PC-9 (cell line): ENCODE data around the gene LBX1. TPM values are rescaled to one million over a fixed set of nuclear protein-coding genes. Genes with fewer than 3 reads are reported as not detected.

Experiments
- BruUV-seq: library from RNA; stranded (reverse); fragments of 400-500 nt; replicated peaks from 2 replicates; lab custom pipeline; 2021; lab: Mats Ljungman, UMichigan
- CTCF ChIA-PET: fragments of 300-600 bp; sonication (Branson Sonifier 250); formaldehyde crosslinking; loops from one replicate; lab custom pipeline; 2022; ENCODE audit warnings: antibody characterized with exemption; lab: Charles Lee
- POLR2A ChIA-PET: fragments of 300-600 bp; sonication (Branson Sonifier 250); formaldehyde crosslinking; loops from one replicate; lab custom pipeline; 2022; ENCODE audit warnings: antibody characterized with exemption; ENCODE audit not compliant: unreplicated experiment; lab: Charles Lee
- DNase-seq, 2 experiments: peaks; one replicate each; pipeline versions ENCODE4 v3.0.0 to v3.0.0-alpha.2; 2015 to 2022; ENCODE audit warnings: mixed read lengths in 1 of 2
- H2AFZ ChIP-seq: fragments of 200-600 bp; sonication (generic); 2 replicates; pipeline ENCODE4 v1.8.1; 2017; ENCODE audit warnings: antibody characterized with exemption
- H3F3A ChIP-seq: fragments of 200-600 bp; sonication (generic); 2 replicates; pipeline ENCODE4 v1.8.1; 2017; ENCODE audit warnings: antibody characterized with exemption, mild to moderate bottlenecking, low read depth; ENCODE audit not compliant: insufficient read depth
- H3K27ac ChIP-seq: fragments of 200-600 bp; sonication (generic); 2 replicates; pipeline ENCODE4 v1.6.1; 2016; ENCODE audit warnings: mixed run types
- H3K27me3 ChIP-seq: fragments of 200-600 bp; sonication (generic); 2 replicates; pipeline ENCODE4 v1.6.1; 2016; ENCODE audit warnings: low read depth, mixed run types; ENCODE audit not compliant: insufficient read depth
- H3K36me3 ChIP-seq: fragments of 200-600 bp; sonication (generic); 2 replicates; pipeline ENCODE4 v1.6.1; 2016; ENCODE audit warnings: low read depth, mixed run types
- H3K4me1 ChIP-seq: fragments of 200-600 bp; sonication (generic); replicated peaks from 2 replicates; pipeline ENCODE4 v1.6.1; 2016; ENCODE audit warnings: mixed run types; ENCODE audit not compliant: insufficient read depth
- H3K4me2 ChIP-seq: fragments of 200-600 bp; sonication (generic); 2 replicates; pipeline ENCODE4 v1.6.1; 2017; ENCODE audit warnings: mixed run types
- H3K4me3 ChIP-seq: fragments of 200-600 bp; sonication (generic); 2 replicates; pipeline ENCODE4 v1.6.1; 2016; ENCODE audit warnings: mixed run types
- H3K79me2 ChIP-seq: fragments of 200-600 bp; sonication (generic); 2 replicates; pipeline ENCODE4 v1.6.1; 2017; ENCODE audit warnings: low read depth, mixed run types
- H3K9me2 ChIP-seq: fragments of 200-600 bp; sonication (generic); 2 replicates; pipeline ENCODE4 v1.8.1; 2017; ENCODE audit warnings: mild to moderate bottlenecking; ENCODE audit not compliant: insufficient read depth
- H3K9me3 ChIP-seq: fragments of 200-600 bp; sonication (generic); 2 replicates; pipeline ENCODE4 v1.8.1; 2016; ENCODE audit warnings: low read depth; ENCODE audit not compliant: insufficient read depth
- H4K20me1 ChIP-seq: fragments of 200-600 bp; sonication (generic); 2 replicates; pipeline ENCODE4 v1.8.1; 2017; ENCODE audit not compliant: insufficient read depth
- EZH2 ChIP-seq: fragments of 200-600 bp; sonication (generic); IDR thresholded peaks from 2 replicates; pipeline ENCODE4 v1.8.0; 2017; ENCODE audit warnings: antibody characterized with exemption, low read depth
- intact Hi-C: fragments of 100-400 bp; cut with micrococcal nuclease; formaldehyde crosslinking; loops from one replicate; pipeline ENCODE4 v1.10.0; 2022; ENCODE audit not compliant: unreplicated experiment
- total RNA-seq: library from RNA; stranded (reverse); gene quantifications from 2 replicates; pipeline ENCODE4 v1.2.3, GENCODE V29; 2021
- TF ChIP-seq, protein P1 (sequence below): fragments of 200-600 bp; sonication (generic); conservative IDR thresholded peaks from 2 replicates; pipeline ENCODE4 v1.6.1; 2017; ENCODE audit warnings: mixed run types, antibody characterized with exemption, mild to moderate bottlenecking, moderate library complexity

LBX1 gene
- total RNA-seq, 1 experiment from 2014 or later = not detected

DNA sequence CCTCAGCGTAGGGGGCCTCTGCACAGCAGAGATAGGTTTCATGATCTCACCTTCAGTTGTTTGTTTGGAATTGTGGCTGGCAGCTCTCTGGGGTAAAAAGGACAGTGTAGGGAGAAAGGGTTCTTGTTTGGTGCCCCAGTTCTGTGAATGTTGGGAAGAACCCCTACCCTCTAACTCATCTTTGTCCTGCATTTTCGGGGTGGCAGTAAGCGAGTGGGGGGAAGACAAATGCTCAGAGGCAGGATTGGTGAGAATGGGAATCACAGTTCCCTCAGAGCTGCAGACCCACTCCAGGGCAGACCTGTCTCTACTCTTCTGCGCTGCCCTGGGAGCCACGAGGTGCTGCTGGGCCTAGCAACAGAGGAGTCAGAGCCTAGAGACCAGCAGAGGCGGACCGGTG, 1.8 kb upstream of the LBX1 start:
- Histone ChIP-seq H3K79me2 (no peaks in the 10 kb centered on the region), H3K27me3 (peaks cover 31% of the 10 kb centered on the region), H3K4me2 (no peak overlapping the region), H4K20me1 (no peaks in the 10 kb centered on the region), H3K4me1 (no peaks in the 10 kb centered on the region), H3K36me3 (no peaks in the 10 kb centered on the region), H2AFZ (no peak overlapping the region), H3K9me2 (no peaks in the 10 kb centered on the region), H3F3A (no peaks in the 10 kb centered on the region), H3K4me3 (no peak overlapping the region), H3K27ac (no peak overlapping the region), H3K9me3 (no peaks in the 10 kb centered on the region)
- TF ChIP-seq EZH2 = no peak
- TF ChIP-seq, protein P1, sequence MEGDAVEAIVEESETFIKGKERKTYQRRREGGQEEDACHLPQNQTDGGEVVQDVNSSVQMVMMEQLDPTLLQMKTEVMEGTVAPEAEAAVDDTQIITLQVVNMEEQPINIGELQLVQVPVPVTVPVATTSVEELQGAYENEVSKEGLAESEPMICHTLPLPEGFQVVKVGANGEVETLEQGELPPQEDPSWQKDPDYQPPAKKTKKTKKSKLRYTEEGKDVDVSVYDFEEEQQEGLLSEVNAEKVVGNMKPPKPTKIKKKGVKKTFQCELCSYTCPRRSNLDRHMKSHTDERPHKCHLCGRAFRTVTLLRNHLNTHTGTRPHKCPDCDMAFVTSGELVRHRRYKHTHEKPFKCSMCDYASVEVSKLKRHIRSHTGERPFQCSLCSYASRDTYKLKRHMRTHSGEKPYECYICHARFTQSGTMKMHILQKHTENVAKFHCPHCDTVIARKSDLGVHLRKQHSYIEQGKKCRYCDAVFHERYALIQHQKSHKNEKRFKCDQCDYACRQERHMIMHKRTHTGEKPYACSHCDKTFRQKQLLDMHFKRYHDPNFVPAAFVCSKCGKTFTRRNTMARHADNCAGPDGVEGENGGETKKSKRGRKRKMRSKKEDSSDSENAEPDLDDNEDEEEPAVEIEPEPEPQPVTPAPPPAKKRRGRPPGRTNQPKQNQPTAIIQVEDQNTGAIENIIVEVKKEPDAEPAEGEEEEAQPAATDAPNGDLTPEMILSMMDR = no peak
- no peak for DNase-seq
- ChIA-PET POLR2A (no interaction called here), CTCF (no interaction called here)
- BruUV-seq = no TSS peak
- intact Hi-C loops = no loop called here

GRCh38 chr10:101230183-101230917, 1.1 kb upstream of the LBX1 start:
- no TSS peak for BruUV-seq
- Histone ChIP-seq H3K27me3 (peaks cover 37% of the 10 kb centered on the region), H3K9me3 (no peaks in the 10 kb centered on the region), H3K36me3 (no peaks in the 10 kb centered on the region), H3F3A (no peaks in the 10 kb centered on the region), H3K4me1 (no peaks in the 10 kb centered on the region), H3K9me2 (no peaks in the 10 kb centered on the region), H3K79me2 (no peaks in the 10 kb centered on the region), H3K4me3 (no peak overlapping the region), H3K4me2 (no peak overlapping the region), H2AFZ (no peak overlapping the region), H3K27ac (no peak overlapping the region), H4K20me1 (no peaks in the 10 kb centered on the region)
- intact Hi-C loops = no loop called here
- no peak for DNase-seq
- TF ChIP-seq EZH2 = no peak
- TF ChIP-seq, protein P1 = no peak
- ChIA-PET POLR2A (no interaction called here), CTCF (no interaction called here)

GRCh38 chr10:101228966-101229265, 347 bp downstream of the LBX1 start:
- Histone ChIP-seq H4K20me1 (no peaks in the 10 kb centered on the region), H3K27ac (no peak overlapping the region), H3K9me2 (no peaks in the 10 kb centered on the region), H3K79me2 (no peaks in the 10 kb centered on the region), H3K4me2 (no peak overlapping the region), H3F3A (no peaks in the 10 kb centered on the region), H3K9me3 (no peaks in the 10 kb centered on the region), H3K36me3 (no peaks in the 10 kb centered on the region), H3K4me1 (no peaks in the 10 kb centered on the region), H3K27me3 (peaks cover 33% of the 10 kb centered on the region), H2AFZ (no peak overlapping the region), H3K4me3 (no peak overlapping the region)
- no peak for DNase-seq
- ChIA-PET POLR2A (no interaction called here), CTCF (no interaction called here)
- no TSS peak for BruUV-seq
- intact Hi-C loops = no loop called here
- no peak for TF ChIP-seq EZH2
- TF ChIP-seq, protein P1 = no peak
